Gastroesophageal sphincter (tissue), 4 donors: ENCODE measurements around the gene SLC25A39. TPM values are rescaled to one million over a fixed set of nuclear protein-coding genes. Genes with fewer than 3 reads are reported as not detected.
A peak's percentile ranks its signal among the peaks of the same experiment; 100 is the strongest.
"Not testable (repeated sequence)": the region's sequence is repeated elsewhere in the genome, so short reads cannot be mapped to it uniquely, and the experiment has no call there.

Source experiments
- ATAC-seq: fragments of 150-250 bp; one replicate; pipeline ENCODE4 v1.9.1; 2016; ENCODE audit warnings: mild to moderate bottlenecking, moderate library complexity
- H3K27ac ChIP-seq, 4 donors: fragments of 200-600 bp; sonication (generic) in 3 of 4; 1 replicate in 3 of 4; 2 replicates in 1 of 4; pipeline ENCODE4 v1.5.1; 2016 to 2019
- H3K27me3 ChIP-seq: fragments of 200-600 bp; sonication (generic); one replicate; pipeline ENCODE4 v1.5.1; 2019
- H3K36me3 ChIP-seq, 2 donors: fragments of 200-600 bp; sonication (generic); one replicate each; pipeline ENCODE4 v1.5.1; 2019; ENCODE audit warnings: control low read depth in 1 of 2
- H3K4me1 ChIP-seq, 3 donors: fragments of 200-600 bp; sonication (generic); 1 replicate in 2 of 3; 2 replicates in 1 of 3; pipeline ENCODE4 v1.5.1; 2016 to 2019; ENCODE audit warnings: control low read depth in 2 of 3
- H3K4me3 ChIP-seq, 2 donors: fragments of 200-600 bp; sonication (generic); one replicate each; pipeline ENCODE4 v1.5.1; 2019; ENCODE audit warnings: mild to moderate bottlenecking in 1 of 2, moderate library complexity in 1 of 2
- H3K9me3 ChIP-seq, 3 donors: fragments of 200-600 bp; sonication (generic); one replicate each; pipeline ENCODE4 v1.5.1; 2017 to 2019; ENCODE audit warnings: control low read depth in 2 of 3
- CTCF ChIP-seq, 4 experiments: fragments of 200-600 bp in 2 of 4; fragments of 450-650 bp in 2 of 4; sonication (generic) in 1 of 4; IDR thresholded peaks; one replicate each; pipeline ENCODE4 v1.5.1; 2017 to 2019; ENCODE audit warnings: antibody characterized with exemption in 4 of 4, mild to moderate bottlenecking in 2 of 4, moderate library complexity in 2 of 4
- EP300 ChIP-seq: sonication (generic); formaldehyde crosslinking; IDR thresholded peaks from one replicate; pipeline ENCODE4 v1.6.1; 2017; ENCODE audit warnings: antibody characterized with exemption, mild to moderate bottlenecking
- POLR2A ChIP-seq, 2 donors: fragments of 450-650 bp; IDR thresholded peaks; one replicate each; pipeline ENCODE4 v1.6.1; 2017; ENCODE audit warnings: antibody characterized with exemption in 2 of 2, mild to moderate bottlenecking in 2 of 2, moderate library complexity in 1 of 2
- POLR2AphosphoS5 ChIP-seq: sonication (generic); formaldehyde crosslinking; IDR thresholded peaks from one replicate; pipeline ENCODE4 v1.6.1; 2017; ENCODE audit warnings: antibody characterized with exemption
- WGBS, 2 donors: methylation state at CpG; one replicate each; pipeline ENCODE4 v1.1.5; 2018; ENCODE audit warnings: low coverage in 1 of 2; 5-methylcytosine and 5-hydroxymethylcytosine counted together
- total RNA-seq, 4 donors: library from RNA; depleted of rRNA; stranded (reverse); fragments of >200 nt; gene quantifications; one replicate each; pipeline ENCODE4 v1.1.0, GENCODE V29; 2016

SLC25A39 gene
- total RNA-seq, 4 donors from 2014 or later: 36.2 to 61.8 (median 49.2) TPM

GRCh38 chr17:44345454-44346026, 20.9 kb upstream of the SLC25A39 start:
- Histone ChIP-seq H3K36me3 (peaks cover 0 to 20% of the 10 kb centered on the region in 2 donors), H3K27ac (peak overlapping the region; percentile 87 to 91 (median 88)), H3K4me1 (peaks cover 0 to 30% (median 12%) of the 10 kb centered on the region in 3 donors), H3K4me3 (peak overlapping the region; percentile 83 to 97), H3K27me3 (no peaks in the 10 kb centered on the region), H3K9me3 (no peaks in the 10 kb centered on the region)
- WGBS, 2 donors: 3 to 7% methylated on average over 3 to 7 of the region's 21 CpGs
- peak in 2 of 4 experiments; percentile 16 to 62 for TF ChIP-seq CTCF (IDR thresholded peaks at IDR 0.05)
- TF ChIP-seq POLR2A (IDR thresholded peaks at IDR 0.05): no peak
- peak; percentile 19 for ATAC-seq

GRCh38 chr17:44344939-44345453, 20.4 kb upstream of the SLC25A39 start, which contains the start of gene GRN:
Gene GRN (plus strand): TSS chr17:44345302. CDS start chr17:44349165, 3,863 bp downstream.
- WGBS, 2 donors: 0% methylated on average over 5 to 9 of the region's 26 CpGs
- H3K4me3 ChIP-seq: peak within 1 kb of the TSS; percentile 83 to 97
- H3K27me3 ChIP-seq: no peaks in the 10 kb centered on the region
- peak; percentile 99 for ATAC-seq
- TF ChIP-seq CTCF (IDR thresholded peaks at IDR 0.05) (no peak), POLR2A (IDR thresholded peaks at IDR 0.05) (peak; percentile 70 to 82), EP300 (no peak), POLR2AphosphoS5 (peak; percentile 79)
- no peaks in the 10 kb centered on the region for H3K9me3 ChIP-seq
- H3K4me1 ChIP-seq: peaks cover 0 to 30% (median 12%) of the 10 kb centered on the region in 3 donors
- H3K27ac ChIP-seq: peak within 1 kb of the TSS; percentile 87 to 91 (median 88)
- peaks cover 0 to 14% of the 10 kb centered on the region in 2 donors for H3K36me3 ChIP-seq

- no peaks in the 10 kb centered on the region for H3K9me3 ChIP-seq
- no peak for ATAC-seq
- no peaks in the 10 kb centered on the region for H3K27me3 ChIP-seq
- no peak overlapping the region for H3K4me3 ChIP-seq
- H3K4me1 ChIP-seq: peaks cover 0 to 30% (median 12%) of the 10 kb centered on the region in 3 donors
- WGBS, 2 donors: 66 to 72% methylated on average over 9 to 11 of the region's 11 CpGs
- H3K27ac ChIP-seq: no peak overlapping the region
- TF ChIP-seq CTCF (IDR thresholded peaks at IDR 0.05): no peak
- TF ChIP-seq EP300: no peak
- no peak for TF ChIP-seq POLR2A (IDR thresholded peaks at IDR 0.05)
- no peak for TF ChIP-seq POLR2AphosphoS5
- peaks cover 0 to 1% of the 10 kb centered on the region in 2 donors for H3K36me3 ChIP-seq
Observed at GRCh38 chr17:44343510-44344209, 19.0 kb upstream of the SLC25A39 start.

- H3K4me1 ChIP-seq, H3K9me3 ChIP-seq, ATAC-seq, H3K36me3 ChIP-seq, H3K27ac ChIP-seq, H3K4me3 ChIP-seq: not testable (repeated sequence)
- peaks cover 14% of the 10 kb centered on the region for H3K27me3 ChIP-seq
- 57 to 63% methylated on average over 4 to 5 of the region's 5 CpGs for WGBS, 2 donors
Observed at GRCh38 chr17:44340553-44340952, 15.9 kb upstream of the SLC25A39 start.

- ATAC-seq: no peak
Observed at GRCh38 chr17:44338702-44339101, 14.1 kb upstream of the SLC25A39 start.

More at GRCh38 chr17:44338702-44339101, 14.1 kb upstream of the SLC25A39 start:
- H3K27ac ChIP-seq: no peak overlapping the region
- WGBS, 2 donors: 51 to 100% methylated on average over 1 to 6 of the region's 6 CpGs
- no peaks in the 10 kb centered on the region for H3K4me1 ChIP-seq
- TF ChIP-seq EP300 (no peak), CTCF (IDR thresholded peaks at IDR 0.05) (no peak), POLR2AphosphoS5 (no peak), POLR2A (IDR thresholded peaks at IDR 0.05) (no peak)
- no peaks in the 10 kb centered on the region for H3K36me3 ChIP-seq
- no peaks in the 10 kb centered on the region for H3K9me3 ChIP-seq
- H3K4me3 ChIP-seq: no peak overlapping the region
- peaks cover 14% of the 10 kb centered on the region for H3K27me3 ChIP-seq
